Small intestine (tissue), 7 donors: Measurements from ENCODE around the gene SMAD3. TPM values are rescaled to one million over a fixed set of nuclear protein-coding genes. Genes with fewer than 3 reads are reported as not detected.

ENCODE experiments used
- DNase-seq, 2 donors: peaks; one replicate each; pipeline versions ENCODE4 v3.0.0 to v3.0.0-alpha.2; 2013
- FAIRE-seq: peaks from 2 replicates; lab custom pipeline; 2012; peaks lifted over from hg19 to GRCh38; lab: Jason Lieb, UNC
- H3K27ac ChIP-seq, 3 donors: one replicate each; pipeline ENCODE4 v1.5.1; 2013; ENCODE audit warnings: low read length in 2 of 3, mild to moderate bottlenecking in 2 of 3, control low read depth in 1 of 3, inconsistent platforms in 1 of 3, low read depth in 1 of 3, moderate library complexity in 1 of 3
- H3K27me3 ChIP-seq, 3 donors: one replicate each; pipeline ENCODE4 v1.6.1; 2013; ENCODE audit warnings: low read length in 3 of 3, inconsistent platforms in 1 of 3; ENCODE audit not compliant: control insufficient read depth in 3 of 3, insufficient read depth in 3 of 3
- H3K36me3 ChIP-seq, 3 donors: one replicate each; pipeline ENCODE4 v1.6.1; 2013; ENCODE audit warnings: low read length in 3 of 3, inconsistent platforms in 1 of 3, low read depth in 1 of 3, mild to moderate bottlenecking in 1 of 3, moderate library complexity in 1 of 3; ENCODE audit not compliant: control insufficient read depth in 3 of 3, insufficient read depth in 2 of 3
- H3K4me1 ChIP-seq, 3 donors: one replicate each; pipeline ENCODE4 v1.6.1; 2013; ENCODE audit warnings: low read length in 2 of 3, inconsistent platforms in 1 of 3, low read depth in 1 of 3, mild to moderate bottlenecking in 1 of 3, moderate library complexity in 1 of 3; ENCODE audit not compliant: control insufficient read depth in 3 of 3, insufficient read depth in 2 of 3
- H3K4me3 ChIP-seq, 3 donors: one replicate each; pipeline ENCODE4 v1.5.1; 2013; ENCODE audit warnings: low read length in 3 of 3, control low read depth in 1 of 3, inconsistent platforms in 1 of 3, low read depth in 1 of 3, mild to moderate bottlenecking in 1 of 3, moderate library complexity in 1 of 3
- H3K9me3 ChIP-seq, 2 donors: one replicate each; pipeline ENCODE4 v1.6.1; 2013; ENCODE audit warnings: low read depth in 1 of 2, low read length in 1 of 2; ENCODE audit not compliant: control insufficient read depth in 2 of 2, insufficient read depth in 1 of 2
- WGBS, 3 donors: extraction: QIAGEN DNeasy Blood & Tissue Kit; methylation state at CpG; one replicate each; pipeline ENCODE4 v1.1.7; 2013; 5-methylcytosine and 5-hydroxymethylcytosine counted together
- polyA plus RNA-seq, 4 donors: library from polyadenylated mRNA; stranded (reverse) in 3 of 4; unstranded in 1 of 4; fragments of 200-250 nt in 3 of 4; fragments of 120-200 nt in 1 of 4; gene quantifications; one replicate each; pipeline versions ENCODE4 v1.2.1 to v1.2.3, GENCODE V29; 2013
- donor health status: healthy with polysubstance abuse.
- donor health status: control.
- donor health status: control.
- donor health status: Bipolar disorder and iron deficiency.
- donor health status: healthy.

The SMAD3 gene
- polyA plus RNA-seq, 4 donors, result 11.6 to 33.2 (median 14.6) TPM

- H3K36me3 ChIP-seq, result peaks cover 5 to 58% (median 6%) of the 10 kb centered on the region in 3 donors
- H3K4me3 ChIP-seq, result no peak overlapping the region
- no peaks in the 10 kb centered on the region for H3K9me3 ChIP-seq
- peak overlapping the region in 2 of 3 donors; percentile 24 to 28 for H3K27ac ChIP-seq
- H3K4me1 ChIP-seq, result peaks cover 5 to 25% (median 10%) of the 10 kb centered on the region in 3 donors
- H3K27me3 ChIP-seq, result no peaks in the 10 kb centered on the region
- peak; percentile 35 to 70 for DNase-seq
- FAIRE-seq, result no peak
- 14 to 47% (median 37%) methylated on average over 5 of the region's 5 CpGs for WGBS, 3 donors
These were observed 99.0 kb downstream of the SMAD3 start for GRCh38 chr15:67164401-67164791.

GRCh38 chr15:67164811-67165253 is 99.4 kb downstream of the SMAD3 start:
- Histone ChIP-seq H3K4me3 (no peak overlapping the region), H3K27ac (peak overlapping the region in 2 of 3 donors; percentile 24 to 28), H3K9me3 (no peaks in the 10 kb centered on the region), H3K36me3 (peaks cover 5 to 63% (median 6%) of the 10 kb centered on the region in 3 donors), H3K27me3 (no peaks in the 10 kb centered on the region), H3K4me1 (peaks cover 5 to 25% (median 10%) of the 10 kb centered on the region in 3 donors)
- FAIRE-seq (no peak), DNase-seq (no peak)
- 82 to 84% (median 82%) methylated on average over 16 to 17 of the region's 17 CpGs for WGBS, 3 donors

- Histone ChIP-seq H3K4me1 (peaks cover 5 to 25% (median 10%) of the 10 kb centered on the region in 3 donors), H3K9me3 (no peaks in the 10 kb centered on the region), H3K27me3 (no peaks in the 10 kb centered on the region), H3K27ac (peak overlapping the region in 1 of 3 donors; percentile 28), H3K36me3 (peaks cover 5 to 70% (median 6%) of the 10 kb centered on the region in 3 donors), H3K4me3 (no peak overlapping the region)
- WGBS, 3 donors, result 77 to 89% (median 89%) methylated on average over 33 to 34 of the region's 34 CpGs
- DNase-seq (no peak), FAIRE-seq (no peak)
These were observed 100.2 kb downstream of the SMAD3 start for GRCh38 chr15:67165254-67166253.

- Histone ChIP-seq H3K9me3 (no peaks in the 10 kb centered on the region), H3K36me3 (peaks cover 6 to 75% (median 7%) of the 10 kb centered on the region in 3 donors), H3K27ac (peak overlapping the region in 1 of 3 donors; percentile 28), H3K27me3 (no peaks in the 10 kb centered on the region), H3K4me3 (no peak overlapping the region), H3K4me1 (peaks cover 3 to 21% (median 8%) of the 10 kb centered on the region in 3 donors)
- WGBS, 3 donors, result 81 to 84% (median 84%) methylated on average over 13 of the region's 13 CpGs
- no peak for DNase-seq
- no peak for FAIRE-seq
These were observed 101.0 kb downstream of the SMAD3 start for GRCh38 chr15:67166280-67167009.

- no peaks in the 10 kb centered on the region for H3K27me3 ChIP-seq
- FAIRE-seq (no peak), DNase-seq (no peak)
- H3K4me3 ChIP-seq, result no peak overlapping the region
- H3K4me1 ChIP-seq, result peaks cover 3 to 16% (median 7%) of the 10 kb centered on the region in 3 donors
- H3K36me3 ChIP-seq, result peaks cover 6 to 79% (median 9%) of the 10 kb centered on the region in 3 donors
- 85 to 91% (median 90%) methylated on average over 4 of the region's 4 CpGs for WGBS, 3 donors
- peak overlapping the region in 1 of 3 donors; percentile 28 for H3K27ac ChIP-seq
- no peaks in the 10 kb centered on the region for H3K9me3 ChIP-seq
These were observed 101.7 kb downstream of the SMAD3 start for GRCh38 chr15:67167091-67167490.

GRCh38 chr15:67168694-67169093 is 103.3 kb downstream of the SMAD3 start:
- H3K36me3 ChIP-seq, result peaks cover 6 to 84% (median 13%) of the 10 kb centered on the region in 3 donors
- H3K4me3 ChIP-seq, result no peak overlapping the region
- H3K9me3 ChIP-seq, result no peaks in the 10 kb centered on the region
- FAIRE-seq (no peak), DNase-seq (no peak)
- peak overlapping the region in 1 of 3 donors; percentile 4 for H3K27ac ChIP-seq
- WGBS, 3 donors, result 73 to 87% (median 80%) methylated on average over 6 of the region's 6 CpGs
- H3K4me1 ChIP-seq, result peaks cover 0 to 8% (median 0%) of the 10 kb centered on the region in 3 donors
- no peaks in the 10 kb centered on the region for H3K27me3 ChIP-seq

- no peak for DNase-seq
- H3K4me1 ChIP-seq, result peaks cover 2 to 8% (median 4%) of the 10 kb centered on the region in 3 donors
- H3K27me3 ChIP-seq, result no peaks in the 10 kb centered on the region
- peaks cover 6 to 90% (median 11%) of the 10 kb centered on the region in 3 donors for H3K36me3 ChIP-seq
- no peak overlapping the region for H3K27ac ChIP-seq
- H3K9me3 ChIP-seq, result no peaks in the 10 kb centered on the region
- 86 to 96% (median 92%) methylated on average over 12 of the region's 12 CpGs for WGBS, 3 donors
- no peak for FAIRE-seq
- H3K4me3 ChIP-seq, result no peak overlapping the region
These were observed 104.9 kb downstream of the SMAD3 start for GRCh38 chr15:67170143-67170925.
